ENCODE results near the gene UACA. TPM values are rescaled to one million over a fixed set of nuclear protein-coding genes. Genes with fewer than 3 reads are reported as not detected.

Gene UACA
- total and polyA plus RNA-seq, 9 donors = 28.6 to 62.0 (median 51.8) TPM

DNA sequence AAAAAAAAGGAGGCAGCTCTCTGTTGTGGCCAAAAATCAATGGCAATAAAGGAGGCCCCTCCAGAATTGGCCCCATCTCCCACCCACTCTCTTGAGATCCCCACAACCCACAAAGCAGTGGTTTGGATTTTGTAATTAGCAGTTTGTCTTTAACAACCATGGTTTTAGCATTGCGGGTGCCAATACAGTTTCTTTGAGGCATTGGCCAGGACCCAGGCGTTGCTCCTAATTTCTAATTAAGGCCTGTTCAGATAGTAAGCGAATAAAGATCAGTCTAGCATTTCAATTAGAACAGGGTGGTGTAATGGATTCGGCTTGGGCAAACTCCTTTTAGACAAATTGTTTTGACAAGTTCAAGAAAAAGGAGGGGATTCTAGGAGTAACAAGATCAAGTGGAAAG is 23.6 kb upstream of the UACA start:
- intact Hi-C loops (cut with DNase I) = no loop called here
- no peaks in the 10 kb centered on the region for H3K9me3 ChIP-seq
- no peak overlapping the region for H3K27ac ChIP-seq
- no peaks in the 10 kb centered on the region for H3K36me3 ChIP-seq
- no peaks in the 10 kb centered on the region for H3K4me1 ChIP-seq (ENCODE audit: insufficient read depth)
- H3K27me3 ChIP-seq = no peaks in the 10 kb centered on the region
- 92 to 95% (median 95%) methylated on average over 4 of the region's 4 CpGs for WGBS, 3 donors
- DNase-seq = no peak
- H3K4me3 ChIP-seq = no peak overlapping the region
- TF ChIP-seq POLR2A (IDR thresholded peaks at IDR 0.05) (no peak), EP300 (IDR thresholded peaks at IDR 0.05) (no peak)
- TF ChIP-seq, protein P1, sequence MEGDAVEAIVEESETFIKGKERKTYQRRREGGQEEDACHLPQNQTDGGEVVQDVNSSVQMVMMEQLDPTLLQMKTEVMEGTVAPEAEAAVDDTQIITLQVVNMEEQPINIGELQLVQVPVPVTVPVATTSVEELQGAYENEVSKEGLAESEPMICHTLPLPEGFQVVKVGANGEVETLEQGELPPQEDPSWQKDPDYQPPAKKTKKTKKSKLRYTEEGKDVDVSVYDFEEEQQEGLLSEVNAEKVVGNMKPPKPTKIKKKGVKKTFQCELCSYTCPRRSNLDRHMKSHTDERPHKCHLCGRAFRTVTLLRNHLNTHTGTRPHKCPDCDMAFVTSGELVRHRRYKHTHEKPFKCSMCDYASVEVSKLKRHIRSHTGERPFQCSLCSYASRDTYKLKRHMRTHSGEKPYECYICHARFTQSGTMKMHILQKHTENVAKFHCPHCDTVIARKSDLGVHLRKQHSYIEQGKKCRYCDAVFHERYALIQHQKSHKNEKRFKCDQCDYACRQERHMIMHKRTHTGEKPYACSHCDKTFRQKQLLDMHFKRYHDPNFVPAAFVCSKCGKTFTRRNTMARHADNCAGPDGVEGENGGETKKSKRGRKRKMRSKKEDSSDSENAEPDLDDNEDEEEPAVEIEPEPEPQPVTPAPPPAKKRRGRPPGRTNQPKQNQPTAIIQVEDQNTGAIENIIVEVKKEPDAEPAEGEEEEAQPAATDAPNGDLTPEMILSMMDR (IDR thresholded peaks at IDR 0.05) = no peak

DNA sequence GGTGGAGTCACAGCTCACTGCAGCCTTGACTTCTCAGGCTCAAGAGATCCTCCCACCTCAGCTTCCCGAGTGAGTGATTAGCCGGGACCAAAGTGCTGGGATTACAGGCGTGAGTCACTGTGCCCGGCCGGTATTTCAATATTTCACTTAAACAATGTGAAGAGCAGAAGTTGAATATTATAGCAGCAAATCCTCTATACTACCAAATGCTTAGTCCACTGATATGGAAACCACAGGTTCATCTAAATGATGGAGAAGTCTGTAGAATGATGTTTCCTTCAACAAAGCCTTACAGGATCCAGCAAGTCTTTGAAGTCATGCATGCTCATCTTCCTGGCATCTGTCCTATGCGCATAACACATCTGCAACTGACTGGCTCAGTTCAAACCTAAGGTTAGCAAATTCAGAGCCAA is 20.3 kb upstream of the UACA start:
- 16 to 33% (median 23%) methylated on average over 6 of the region's 6 CpGs for WGBS, 3 donors

DNA sequence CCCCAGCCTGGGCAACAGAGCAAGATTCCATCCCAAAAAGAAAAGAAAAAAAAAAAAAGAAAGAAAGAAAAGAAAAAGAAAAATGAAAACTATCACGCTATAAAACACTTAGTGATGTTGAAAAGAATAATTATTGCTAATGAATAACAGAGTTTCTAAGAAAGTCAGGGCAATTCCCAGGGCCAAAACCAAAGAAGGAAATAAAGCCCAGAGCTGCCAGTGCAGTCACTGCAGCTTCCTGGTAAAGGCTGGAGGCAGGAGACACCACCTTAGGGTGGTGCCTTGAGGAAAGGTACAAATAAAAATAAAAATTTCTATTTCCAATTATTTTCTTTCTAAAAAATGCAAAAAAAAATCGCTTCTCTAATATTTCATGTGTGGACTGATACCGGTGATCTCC is 19.7 kb upstream of the UACA start:
- H3K27ac ChIP-seq = no peak overlapping the region
- H3K36me3 ChIP-seq = no peaks in the 10 kb centered on the region
- no peaks in the 10 kb centered on the region for H3K27me3 ChIP-seq
- no peak overlapping the region for H3K4me3 ChIP-seq
- intact Hi-C loops (cut with DNase I) = no loop called here
- H3K4me1 ChIP-seq (ENCODE audit: insufficient read depth) = no peaks in the 10 kb centered on the region
- no peaks in the 10 kb centered on the region for H3K9me3 ChIP-seq
- no peak for TF ChIP-seq POLR2A (IDR thresholded peaks at IDR 0.05)
- TF ChIP-seq, protein P1 (IDR thresholded peaks at IDR 0.05) = no peak
- no peak for TF ChIP-seq EP300 (IDR thresholded peaks at IDR 0.05)
- WGBS, 3 donors = 67 to 73% (median 71%) methylated on average over 3 of the region's 3 CpGs
- no peak for DNase-seq

More for the DNA sequence above, 20.3 kb upstream of the UACA start:
- intact Hi-C loops (cut with DNase I) = no loop called here
- Histone ChIP-seq H3K27ac (no peak overlapping the region), H3K36me3 (no peaks in the 10 kb centered on the region), H3K4me3 (no peak overlapping the region), H3K27me3 (no peaks in the 10 kb centered on the region), H3K9me3 (no peaks in the 10 kb centered on the region), H3K4me1 (ENCODE audit: insufficient read depth) (no peaks in the 10 kb centered on the region)
- DNase-seq = no peak
- TF ChIP-seq, protein P1 (IDR thresholded peaks at IDR 0.05) = no peak
- TF ChIP-seq POLR2A (IDR thresholded peaks at IDR 0.05) (no peak), EP300 (IDR thresholded peaks at IDR 0.05) (no peak)

DNA sequence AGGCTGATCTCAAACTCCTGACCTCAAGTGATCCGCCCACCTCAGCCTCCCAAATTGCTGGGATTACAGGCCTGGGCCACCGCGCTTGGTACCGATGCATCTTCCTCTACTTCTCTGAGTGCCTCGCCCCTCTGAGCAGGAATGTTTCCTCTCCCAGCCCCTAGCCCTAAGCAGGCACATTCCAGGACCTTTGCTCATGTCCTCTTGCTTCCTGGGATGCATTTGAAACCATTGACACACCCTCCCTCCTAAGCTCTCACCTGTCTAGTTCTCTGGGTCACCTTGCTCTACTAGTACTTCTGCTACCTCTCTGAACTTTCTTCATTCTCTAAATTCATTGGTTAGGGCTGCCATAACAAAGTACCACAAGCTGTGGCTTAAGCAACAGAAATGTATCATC is 17.9 kb upstream of the UACA start:
- Histone ChIP-seq H3K4me1 (ENCODE audit: insufficient read depth) (no peaks in the 10 kb centered on the region), H3K4me3 (no peak overlapping the region), H3K27ac (no peak overlapping the region), H3K9me3 (no peaks in the 10 kb centered on the region), H3K36me3 (no peaks in the 10 kb centered on the region), H3K27me3 (no peaks in the 10 kb centered on the region)
- no peak for DNase-seq
- 92 to 97% (median 96%) methylated on average over 5 of the region's 5 CpGs for WGBS, 3 donors
- intact Hi-C loops (cut with DNase I) = no loop called here
- TF ChIP-seq EP300 (IDR thresholded peaks at IDR 0.05) = no peak
- TF ChIP-seq, protein P1 (IDR thresholded peaks at IDR 0.05) = no peak
- TF ChIP-seq POLR2A (IDR thresholded peaks at IDR 0.05) = no peak

All from ovary (tissue), 9 donors.